Erythroblast (primary cell): Measurements from ENCODE around the gene RNF182.

Experiments
- GATA1 ChIP-seq: IDR thresholded peaks from 2 replicates; pipeline ENCODE4 v1.6.1; 2011; ENCODE audit warnings: low read depth, mild to moderate bottlenecking, control low read depth, low read length, moderate library complexity
- POLR2A ChIP-seq: IDR thresholded peaks from 2 replicates; pipeline ENCODE4 v1.6.1; 2011; ENCODE audit warnings: mild to moderate bottlenecking, low read length

DNA sequence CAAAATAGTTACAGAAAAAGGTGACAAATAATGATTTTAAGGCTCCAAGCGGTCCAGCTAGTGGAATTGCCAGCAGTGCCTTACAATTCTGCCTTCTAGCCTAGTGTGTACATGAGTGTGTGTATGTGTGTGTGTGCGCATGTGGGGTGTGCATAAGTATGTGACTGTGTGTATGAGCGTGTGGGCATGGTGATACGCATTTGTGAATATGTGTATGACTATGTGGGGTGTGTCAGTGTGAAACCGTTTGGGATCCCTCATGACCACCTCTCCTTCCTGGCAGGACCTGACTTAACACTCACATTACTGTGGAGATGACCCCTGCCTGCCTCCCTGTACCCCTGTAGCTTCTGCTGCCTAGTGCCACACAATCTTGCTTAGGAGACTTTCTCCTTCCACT, 40.4 kb upstream of the RNF182 start:
- TF ChIP-seq POLR2A (no peak), GATA1 (no peak)
